ENCODE data around the gene GARIN5B. TPM values are rescaled to one million over a fixed set of nuclear protein-coding genes. Genes with fewer than 3 reads are reported as not detected.

The GARIN5B gene
- total and polyA plus RNA-seq, 2 of the 13 experiments (the other 11 are each of a cell fraction or from before 2014, with no cell fraction given) = not detected

- TF ChIP-seq ATF4 (CRISPR knock-in tag; IDR thresholded peaks at IDR 0.05) (peak in 1 of 2 experiments; percentile 76; a peak in 2 of 4 replicates), SMYD3 (CRISPR knock-in tag; IDR thresholded peaks at IDR 0.05) (no peak; the same call in 1 of the 2 replicates), HOXA9 (CRISPR knock-in tag; IDR thresholded peaks at IDR 0.05; ENCODE audit: borderline replicate concordance) (peak; percentile 81; the same call in 1 of the 2 replicates), NCOA2 (CRISPR knock-in tag; IDR thresholded peaks at IDR 0.05) (0 out of 2 replicates have a peak, but pooled peaks have one; percentile 14), PCBP2 (optimal IDR thresholded peaks at IDR 0.05; ENCODE audit: low read depth, low read length, poor library complexity, severe bottlenecking) (no peak), MYPOP (CRISPR knock-in tag; IDR thresholded peaks at IDR 0.05) (peak; percentile 82), KLF12 (CRISPR knock-in tag; IDR thresholded peaks at IDR 0.05; ENCODE audit: borderline replicate concordance) (peak; percentile 38; the same call in 1 of the 2 replicates), PCBP1 (IDR thresholded peaks at IDR 0.05; ENCODE audit: borderline replicate concordance, low read depth, low read length) (no peak), MAF1 (CRISPR knock-in tag; IDR thresholded peaks at IDR 0.05; ENCODE audit: borderline replicate concordance) (0 out of 2 replicates have a peak, but pooled peaks have one; percentile 52), SNAPC2 (CRISPR knock-in tag; IDR thresholded peaks at IDR 0.05) (peak; percentile 63; the same call in 1 of the 2 replicates), NFKB2 (CRISPR knock-in tag; IDR thresholded peaks at IDR 0.05; ENCODE audit: borderline replicate concordance) (peak; percentile 36; the same call in 1 of the 2 replicates), BRD4 (CRISPR knock-in tag; IDR thresholded peaks at IDR 0.05) (no peak), ZMAT3 (CRISPR knock-in tag; conservative IDR thresholded peaks at IDR 0.05) (peak; percentile 40; the same call in 1 of the 2 replicates), NR2C2 (CRISPR knock-in tag; IDR thresholded peaks at IDR 0.05; ENCODE audit: borderline replicate concordance) (peak; percentile 65), KLF11 (CRISPR knock-in tag; IDR thresholded peaks at IDR 0.05) (peak; percentile 72; the same call in 1 of the 2 replicates), GTF2F1 (IDR thresholded peaks at IDR 0.05; ENCODE audit: low read length) (peak; percentile 93; the same call in 1 of the 2 replicates), ZNF607 (CRISPR knock-in tag; IDR thresholded peaks at IDR 0.05; ENCODE audit: borderline replicate concordance) (peak; percentile 77; the same call in 1 of the 2 replicates), SIX4 (CRISPR knock-in tag; IDR thresholded peaks at IDR 0.05) (0 out of 2 replicates have a peak, but pooled peaks have one; percentile 36), SNRNP70 (IDR thresholded peaks at IDR 0.05; ENCODE audit: low read depth, low read length) (no peak), ZGPAT (CRISPR knock-in tag; IDR thresholded peaks at IDR 0.05) (peak; percentile 81; the same call in 1 of the 2 replicates), ZBTB14 (CRISPR knock-in tag; IDR thresholded peaks at IDR 0.05) (peak; percentile 80), ELF1 (CRISPR knock-in tag; IDR thresholded peaks at IDR 0.05) (no peak; the same call in 1 of the 2 replicates), ZNF563 (CRISPR knock-in tag; IDR thresholded peaks at IDR 0.05) (peak; percentile 68; the same call in 1 of the 2 replicates)
Observed at GRCh38 chr19:55407800-55408532, 44.9 kb upstream of the GARIN5B start (continued).
